Thyroid gland (tissue), 4 donors: Measurements from ENCODE around the gene ABCA3.

Experiments
- CTCF ChIP-seq, 6 experiments: fragments of 200-600 bp in 3 of 6; fragments of 450-650 bp in 3 of 6; sonication (generic) in 3 of 6; IDR thresholded peaks; one replicate each; pipeline ENCODE4 v1.5.1; 2016 to 2019; ENCODE audit warnings: antibody characterized with exemption in 6 of 6, mild to moderate bottlenecking in 2 of 6, inconsistent platforms in 1 of 6, moderate library complexity in 1 of 6
- POLR2A ChIP-seq, 2 donors: fragments of 450-650 bp; IDR thresholded peaks; one replicate each; pipeline ENCODE4 v1.6.1; 2017; ENCODE audit warnings: antibody characterized with exemption in 2 of 2, mild to moderate bottlenecking in 2 of 2, moderate library complexity in 1 of 2

- TF ChIP-seq CTCF (IDR thresholded peaks at IDR 0.05) = no peak
- TF ChIP-seq POLR2A (IDR thresholded peaks at IDR 0.05) = no peak
Measured at GRCh38 chr16:2280981-2281542, 59.5 kb downstream of the ABCA3 start.
